Measurements from ENCODE around the gene TMEM40. TPM values are rescaled to one million over a fixed set of nuclear protein-coding genes. Genes with fewer than 3 reads are reported as not detected.
"Not testable (repeated sequence)": the region's sequence is repeated elsewhere in the genome, so short reads cannot be mapped to it uniquely, and the experiment has no call there.

Gene TMEM40
- total RNA-seq, 1 donor from 2014 or later: 7.8 TPM

DNA sequence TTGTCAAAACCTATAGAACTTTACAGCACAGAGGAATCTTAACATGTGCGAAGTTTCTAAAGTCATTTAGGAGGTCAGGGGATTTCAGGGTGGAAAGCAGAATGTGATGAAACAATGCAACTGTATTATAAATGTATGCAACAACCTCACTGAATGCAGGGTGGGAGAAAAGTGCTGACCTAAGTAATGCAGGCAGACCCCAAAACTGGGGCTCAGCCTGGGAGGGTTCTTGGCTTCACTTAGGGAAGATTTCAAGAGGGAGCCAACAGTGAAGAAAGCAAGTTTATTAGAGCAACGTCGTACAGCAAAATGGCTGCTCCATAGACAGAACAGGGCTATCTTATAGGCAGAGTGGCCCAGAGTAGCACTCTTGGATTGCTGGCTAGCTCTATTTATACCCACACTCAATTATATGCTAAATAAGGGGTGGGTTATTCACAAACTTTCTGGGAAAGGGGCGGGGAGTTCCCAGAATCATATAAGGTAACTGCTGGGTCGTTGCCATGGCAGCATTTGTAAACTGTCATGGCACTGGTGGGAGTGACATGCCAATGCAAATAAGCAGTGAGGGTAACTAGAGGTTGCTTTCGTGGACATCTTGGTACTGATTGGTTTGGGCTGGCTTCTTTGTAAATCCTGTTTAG, 23.2 kb upstream of the TMEM40 start:
- H3K4me3 Mint-ChIP-seq: no peak overlapping the region
- no peaks in the 10 kb centered on the region for H3K36me3 Mint-ChIP-seq
- peak overlapping the region; percentile 40 for H3K27ac Mint-ChIP-seq
- DNase-seq (ENCODE audit: low spot score in 2 of 2, unreplicated experiment in 2 of 2): no peak
- peaks cover 4% of the 10 kb centered on the region for H3K9me3 Mint-ChIP-seq
- H3K27me3 Mint-ChIP-seq (ENCODE audit: low read depth): no peaks in the 10 kb centered on the region
- TF ChIP-seq, protein P1, sequence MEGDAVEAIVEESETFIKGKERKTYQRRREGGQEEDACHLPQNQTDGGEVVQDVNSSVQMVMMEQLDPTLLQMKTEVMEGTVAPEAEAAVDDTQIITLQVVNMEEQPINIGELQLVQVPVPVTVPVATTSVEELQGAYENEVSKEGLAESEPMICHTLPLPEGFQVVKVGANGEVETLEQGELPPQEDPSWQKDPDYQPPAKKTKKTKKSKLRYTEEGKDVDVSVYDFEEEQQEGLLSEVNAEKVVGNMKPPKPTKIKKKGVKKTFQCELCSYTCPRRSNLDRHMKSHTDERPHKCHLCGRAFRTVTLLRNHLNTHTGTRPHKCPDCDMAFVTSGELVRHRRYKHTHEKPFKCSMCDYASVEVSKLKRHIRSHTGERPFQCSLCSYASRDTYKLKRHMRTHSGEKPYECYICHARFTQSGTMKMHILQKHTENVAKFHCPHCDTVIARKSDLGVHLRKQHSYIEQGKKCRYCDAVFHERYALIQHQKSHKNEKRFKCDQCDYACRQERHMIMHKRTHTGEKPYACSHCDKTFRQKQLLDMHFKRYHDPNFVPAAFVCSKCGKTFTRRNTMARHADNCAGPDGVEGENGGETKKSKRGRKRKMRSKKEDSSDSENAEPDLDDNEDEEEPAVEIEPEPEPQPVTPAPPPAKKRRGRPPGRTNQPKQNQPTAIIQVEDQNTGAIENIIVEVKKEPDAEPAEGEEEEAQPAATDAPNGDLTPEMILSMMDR (IDR thresholded peaks at IDR 0.05; ENCODE audit: unreplicated experiment): no peak
- peaks cover 23% of the 10 kb centered on the region for H3K4me1 Mint-ChIP-seq

DNA sequence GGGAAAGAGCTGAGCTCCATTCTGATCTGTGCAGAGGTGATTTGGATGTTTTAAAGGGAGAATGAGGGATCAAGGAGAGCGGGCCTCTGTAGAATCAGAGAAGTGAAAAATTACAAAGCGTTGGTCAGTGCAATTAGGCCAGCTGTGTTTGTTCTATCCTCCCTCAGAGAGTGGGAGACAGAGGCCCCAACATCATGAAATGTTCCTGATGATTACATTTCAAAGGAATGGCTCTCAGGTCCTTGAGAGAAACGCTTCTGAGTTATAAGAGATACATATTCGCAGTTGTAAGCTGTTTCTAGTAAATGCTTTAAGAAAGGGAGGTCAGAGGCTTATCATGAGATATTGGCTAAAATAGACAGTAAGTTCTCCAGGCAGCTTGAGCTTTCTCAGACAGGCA, 21.7 kb upstream of the TMEM40 start:
- H3K4me3 Mint-ChIP-seq: no peak overlapping the region
- peak overlapping the region; percentile 10 for H3K27ac Mint-ChIP-seq
- TF ChIP-seq, protein P1 (IDR thresholded peaks at IDR 0.05; ENCODE audit: unreplicated experiment): no peak
- H3K4me1 Mint-ChIP-seq: peaks cover 26% of the 10 kb centered on the region
- DNase-seq (ENCODE audit: low spot score in 2 of 2, unreplicated experiment in 2 of 2): no peak
- H3K27me3 Mint-ChIP-seq (ENCODE audit: low read depth): no peaks in the 10 kb centered on the region
- H3K36me3 Mint-ChIP-seq: no peaks in the 10 kb centered on the region
- peaks cover 4% of the 10 kb centered on the region for H3K9me3 Mint-ChIP-seq

DNA sequence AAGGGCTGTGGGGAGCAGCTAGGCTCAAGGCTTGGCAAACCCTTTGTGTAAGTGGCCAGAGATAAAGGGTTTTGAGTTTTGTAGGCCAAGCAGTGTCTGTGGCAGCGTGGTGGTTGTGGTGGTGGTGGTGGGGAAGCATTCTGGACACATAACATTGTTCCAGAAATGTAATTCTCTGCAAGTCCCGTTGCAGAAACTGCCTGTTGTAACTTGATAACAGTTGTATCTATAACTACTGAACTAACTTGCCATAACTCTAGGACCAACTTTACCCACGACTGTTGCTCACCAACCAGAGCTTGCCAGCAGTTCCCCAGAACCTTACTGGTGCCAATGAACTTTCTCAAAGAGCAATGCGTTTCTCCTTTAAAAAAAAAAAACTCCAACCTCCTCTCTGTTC, 18.1 kb upstream of the TMEM40 start:
- no peak overlapping the region for H3K4me3 Mint-ChIP-seq
- H3K27me3 Mint-ChIP-seq (ENCODE audit: low read depth): no peaks in the 10 kb centered on the region
- TF ChIP-seq, protein P1 (IDR thresholded peaks at IDR 0.05; ENCODE audit: unreplicated experiment): no peak
- H3K27ac Mint-ChIP-seq: no peak overlapping the region
- no peak for DNase-seq (ENCODE audit: low spot score in 2 of 2, unreplicated experiment in 2 of 2)
- peaks cover 6% of the 10 kb centered on the region for H3K9me3 Mint-ChIP-seq
- H3K36me3 Mint-ChIP-seq: no peaks in the 10 kb centered on the region
- H3K4me1 Mint-ChIP-seq: peaks cover 27% of the 10 kb centered on the region

DNA sequence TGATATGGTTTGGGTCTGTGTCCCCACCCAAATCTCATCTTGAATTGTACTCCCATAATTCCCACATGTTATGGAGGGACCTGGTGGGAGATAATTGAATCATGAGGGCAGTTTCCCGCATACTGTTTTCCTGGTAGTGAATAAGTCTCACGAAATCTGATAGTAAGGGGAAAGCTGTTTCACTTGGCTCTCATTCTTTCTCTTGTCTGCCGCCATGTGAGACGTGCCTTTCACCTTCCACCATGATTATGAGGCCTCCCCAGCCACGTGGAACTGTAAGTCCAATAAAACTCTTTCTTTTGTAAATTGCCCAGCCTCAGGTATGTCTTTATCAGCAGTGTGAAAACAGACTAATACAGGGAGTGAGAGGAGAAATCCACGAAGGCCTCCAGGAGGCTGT, 16.9 kb upstream of the TMEM40 start:
- not testable (repeated sequence) for H3K4me3 Mint-ChIP-seq; H3K9me3 Mint-ChIP-seq; DNase-seq (ENCODE audit: low spot score in 2 of 2, unreplicated experiment in 2 of 2); H3K27me3 Mint-ChIP-seq (ENCODE audit: low read depth); H3K36me3 Mint-ChIP-seq; H3K27ac Mint-ChIP-seq
- peaks cover 23% of the 10 kb centered on the region for H3K4me1 Mint-ChIP-seq

DNA sequence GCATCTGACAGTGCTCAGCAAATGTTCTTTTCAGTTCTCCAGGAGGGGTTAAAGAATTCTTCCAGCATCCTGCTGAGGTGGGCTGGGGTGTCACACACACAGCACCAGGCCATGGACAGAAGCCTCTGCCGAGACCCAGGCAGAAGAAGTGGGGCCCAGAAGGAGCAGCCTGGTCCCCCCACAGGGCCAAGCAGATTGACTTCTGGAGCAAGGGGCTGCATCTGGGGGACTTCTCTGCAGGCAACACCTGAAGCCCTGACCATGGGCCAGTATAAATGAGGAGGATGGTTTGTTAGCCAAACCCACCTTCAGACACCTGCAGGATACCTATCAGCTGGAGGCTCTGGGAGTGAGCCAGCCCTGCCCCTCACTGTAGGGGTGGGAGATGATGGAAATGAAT, 16.2 kb upstream of the TMEM40 start:
- Mint-ChIP-seq H3K9me3 (peaks cover 4% of the 10 kb centered on the region), H3K4me3 (no peak overlapping the region), H3K27ac (no peak overlapping the region), H3K27me3 (ENCODE audit: low read depth) (no peaks in the 10 kb centered on the region), H3K4me1 (peaks cover 15% of the 10 kb centered on the region), H3K36me3 (no peaks in the 10 kb centered on the region)
- DNase-seq (ENCODE audit: low spot score in 2 of 2, unreplicated experiment in 2 of 2): no peak
- TF ChIP-seq, protein P1 (IDR thresholded peaks at IDR 0.05; ENCODE audit: unreplicated experiment): no peak

DNA sequence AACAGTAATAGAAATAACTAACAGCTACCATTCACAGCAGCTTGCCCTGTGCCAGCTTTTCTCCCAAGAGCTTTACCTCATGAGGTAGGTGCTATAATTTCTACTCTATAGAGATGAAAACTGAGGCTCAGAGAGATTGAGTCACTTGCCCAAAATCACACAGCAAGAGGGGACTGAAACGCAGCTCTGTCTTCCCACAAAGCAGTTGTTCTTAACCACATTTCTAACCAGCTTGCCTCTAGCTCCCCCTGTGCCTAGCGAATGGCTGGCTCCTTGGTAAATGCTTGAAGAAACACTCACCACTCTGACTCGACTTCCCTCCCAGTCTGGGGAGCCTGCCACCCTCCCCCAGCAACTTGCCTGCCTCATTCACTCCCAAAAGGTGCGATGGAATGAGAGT, 15.6 kb upstream of the TMEM40 start:
- Mint-ChIP-seq H3K27ac (no peak overlapping the region), H3K36me3 (no peaks in the 10 kb centered on the region), H3K4me1 (peaks cover 14% of the 10 kb centered on the region), H3K27me3 (ENCODE audit: low read depth) (no peaks in the 10 kb centered on the region), H3K4me3 (no peak overlapping the region), H3K9me3 (peaks cover 4% of the 10 kb centered on the region)
- TF ChIP-seq, protein P1 (IDR thresholded peaks at IDR 0.05; ENCODE audit: unreplicated experiment): no peak
- DNase-seq (ENCODE audit: low spot score in 2 of 2, unreplicated experiment in 2 of 2): no peak

Data from mesothelial cell of epicardium (in vitro differentiated cells).